DOHH2 (cell line): Measurements from ENCODE around the gene FAM107B.

Experiments used
- EZH2phosphoT487 ChIP-seq: fragments of 200-600 bp; sonication (generic); IDR thresholded peaks from 2 replicates; pipeline ENCODE4 v1.6.1; 2017; ENCODE audit warnings: borderline replicate concordance, mild to moderate bottlenecking, antibody characterized with exemption, low read length, moderate library complexity, mixed read lengths
- TF ChIP-seq, protein P1 (sequence below): fragments of 200-600 bp; sonication (generic); IDR thresholded peaks from one replicate; pipeline ENCODE4 v1.5.1; 2014; ENCODE audit warnings: antibody characterized with exemption, mild to moderate bottlenecking, low read depth, low read length; ENCODE audit not compliant: poor library complexity, severe bottlenecking

DNA sequence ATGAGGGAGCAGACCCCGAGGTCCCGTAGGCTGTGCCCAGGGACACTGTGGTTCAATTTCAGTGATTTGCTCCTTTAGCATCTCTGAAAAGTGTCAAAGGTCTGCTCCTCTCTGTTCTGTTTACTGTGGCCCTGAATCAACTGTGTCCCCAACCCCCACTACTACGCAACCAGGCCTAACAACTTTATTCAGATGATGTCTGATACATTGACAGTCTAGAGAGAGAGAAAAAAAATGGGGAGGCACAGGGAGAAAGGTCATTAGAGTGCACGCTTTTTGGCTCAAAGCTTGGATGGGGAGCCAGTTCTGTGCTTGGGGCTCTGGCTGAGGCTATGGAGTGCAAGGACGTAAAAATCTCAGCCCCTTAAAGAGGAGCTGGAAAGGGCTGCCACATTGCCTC is 77.9 kb downstream of the FAM107B start:
- TF ChIP-seq EZH2phosphoT487, result no peak
- TF ChIP-seq, protein P1, sequence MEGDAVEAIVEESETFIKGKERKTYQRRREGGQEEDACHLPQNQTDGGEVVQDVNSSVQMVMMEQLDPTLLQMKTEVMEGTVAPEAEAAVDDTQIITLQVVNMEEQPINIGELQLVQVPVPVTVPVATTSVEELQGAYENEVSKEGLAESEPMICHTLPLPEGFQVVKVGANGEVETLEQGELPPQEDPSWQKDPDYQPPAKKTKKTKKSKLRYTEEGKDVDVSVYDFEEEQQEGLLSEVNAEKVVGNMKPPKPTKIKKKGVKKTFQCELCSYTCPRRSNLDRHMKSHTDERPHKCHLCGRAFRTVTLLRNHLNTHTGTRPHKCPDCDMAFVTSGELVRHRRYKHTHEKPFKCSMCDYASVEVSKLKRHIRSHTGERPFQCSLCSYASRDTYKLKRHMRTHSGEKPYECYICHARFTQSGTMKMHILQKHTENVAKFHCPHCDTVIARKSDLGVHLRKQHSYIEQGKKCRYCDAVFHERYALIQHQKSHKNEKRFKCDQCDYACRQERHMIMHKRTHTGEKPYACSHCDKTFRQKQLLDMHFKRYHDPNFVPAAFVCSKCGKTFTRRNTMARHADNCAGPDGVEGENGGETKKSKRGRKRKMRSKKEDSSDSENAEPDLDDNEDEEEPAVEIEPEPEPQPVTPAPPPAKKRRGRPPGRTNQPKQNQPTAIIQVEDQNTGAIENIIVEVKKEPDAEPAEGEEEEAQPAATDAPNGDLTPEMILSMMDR, result no peak
